Amniotic epithelial cell (primary cell): ENCODE results near the gene DGKE.

ENCODE experiments used
- DNase-seq: peaks from one replicate; pipeline ENCODE4 v3.0.0-alpha.2; 2010; ENCODE audit warnings: low read depth

The DGKE gene

DNA sequence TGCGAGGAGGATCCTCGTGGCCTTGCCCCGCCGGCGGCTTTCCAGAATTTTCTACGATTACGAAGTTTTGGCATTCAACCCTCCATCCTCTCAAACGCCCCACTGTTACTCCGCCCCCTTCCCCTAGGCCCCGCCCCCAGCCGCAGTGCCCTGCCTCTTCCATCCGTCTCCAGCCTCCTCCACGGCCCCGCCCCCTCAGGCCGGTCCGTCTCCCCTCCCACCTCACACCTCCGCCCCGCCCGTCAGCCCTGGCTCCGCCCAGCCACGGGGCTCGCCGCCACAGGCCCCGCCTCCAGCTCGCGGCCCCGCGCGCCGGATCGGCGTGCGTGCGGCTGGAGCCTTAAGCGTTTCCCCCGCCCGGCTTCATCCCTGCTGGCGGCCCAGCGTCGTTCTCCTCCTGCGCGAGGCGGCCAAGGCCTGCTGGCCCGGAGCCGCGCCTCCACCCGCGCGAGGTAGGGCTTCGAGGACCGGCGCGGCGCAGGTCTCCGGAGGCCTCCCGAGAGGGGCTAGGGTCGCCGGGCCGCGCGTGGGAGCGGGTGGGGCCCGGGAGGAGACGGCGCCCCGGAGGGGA is at the start of gene DGKE, which contains the start of gene C17orf67:
Gene DGKE (plus strand): TSS at position 343 of the 571 bp plus-strand sequence. CDS start 645 bp downstream, outside the sequence.
Gene C17orf67 (minus strand): TSS at position 112 of the 571 bp plus-strand sequence. CDS start 18,110 bp downstream, outside the sequence.
- peak; percentile 89 for DNase-seq

DNA sequence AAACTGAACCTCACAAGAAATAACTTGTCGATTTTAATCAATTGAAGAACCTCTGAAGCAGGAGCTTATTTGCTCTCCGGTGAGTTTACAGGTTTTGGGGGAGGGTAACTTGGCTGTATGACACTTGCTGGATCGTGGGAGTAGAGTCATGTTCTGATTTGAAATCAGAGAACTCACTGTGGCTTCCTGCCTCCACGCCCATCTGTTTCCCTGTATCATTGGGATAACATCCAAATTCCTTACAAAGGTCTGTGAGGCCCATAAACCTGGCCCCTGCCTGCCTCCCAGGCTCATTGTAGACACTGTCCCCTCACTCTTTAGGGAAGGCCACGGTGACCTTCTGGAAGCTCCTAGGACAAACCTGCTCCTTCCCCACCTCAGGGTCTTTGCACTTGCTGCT is 48.5 kb upstream of the DGKE start:
- peak; percentile 13 for DNase-seq

DNA sequence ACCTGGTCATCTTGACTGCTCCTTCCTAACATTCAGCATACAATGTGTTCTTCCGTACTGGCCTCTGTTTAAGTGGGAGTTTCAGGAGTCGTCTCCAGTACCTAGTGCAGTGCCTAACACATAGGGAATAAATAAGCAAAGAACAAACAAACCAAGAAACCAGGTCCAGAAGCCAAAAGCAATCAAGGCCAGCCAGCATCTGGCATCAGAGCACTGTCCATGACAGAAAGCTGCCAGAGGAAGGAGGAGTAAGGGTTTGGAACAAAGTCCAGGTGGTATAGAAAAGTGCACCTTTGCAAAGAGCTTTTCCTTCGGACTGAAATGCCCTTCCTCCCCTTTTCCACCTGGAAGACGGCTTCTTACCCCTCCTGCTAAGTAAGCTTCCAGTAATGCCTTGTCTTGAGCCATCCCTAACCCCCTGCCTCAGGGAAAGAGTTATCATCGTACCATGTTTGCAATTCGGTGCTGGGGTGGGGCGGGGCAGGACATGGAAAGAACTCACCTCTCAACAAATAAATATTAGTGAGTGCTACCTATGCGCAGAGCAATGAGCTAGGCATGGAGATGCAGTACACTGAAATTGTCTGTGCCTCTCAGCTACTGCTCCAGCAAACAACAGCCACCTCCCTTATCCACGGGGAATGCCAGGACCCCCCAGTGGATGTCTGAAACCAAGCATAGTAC is 47.8 kb upstream of the DGKE start:
- DNase-seq = no peak

DNA sequence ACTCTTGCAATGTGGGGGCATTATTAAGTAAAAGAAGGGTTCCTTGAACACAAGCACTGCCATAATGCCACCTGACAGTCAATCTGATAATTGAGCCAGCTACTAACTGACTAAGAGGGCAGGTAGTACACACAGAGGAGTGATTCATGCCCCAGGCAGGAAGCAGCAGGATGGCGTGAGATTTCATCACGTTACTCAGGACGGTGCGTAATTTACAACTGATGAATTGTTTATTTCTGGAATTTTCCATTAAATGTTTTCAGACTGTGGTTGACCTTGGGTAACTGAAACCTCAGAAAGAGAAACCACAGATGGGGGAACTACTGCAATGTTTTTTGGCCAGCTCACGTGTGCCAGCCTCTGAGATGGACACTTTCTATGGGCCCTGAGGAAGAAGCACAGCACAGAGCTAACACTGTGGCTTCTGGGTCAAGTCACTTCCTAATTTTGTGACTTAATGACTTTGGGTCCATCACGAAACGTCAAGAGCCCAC is 46.9 kb upstream of the DGKE start:
- peak; percentile 98 for DNase-seq

DNA sequence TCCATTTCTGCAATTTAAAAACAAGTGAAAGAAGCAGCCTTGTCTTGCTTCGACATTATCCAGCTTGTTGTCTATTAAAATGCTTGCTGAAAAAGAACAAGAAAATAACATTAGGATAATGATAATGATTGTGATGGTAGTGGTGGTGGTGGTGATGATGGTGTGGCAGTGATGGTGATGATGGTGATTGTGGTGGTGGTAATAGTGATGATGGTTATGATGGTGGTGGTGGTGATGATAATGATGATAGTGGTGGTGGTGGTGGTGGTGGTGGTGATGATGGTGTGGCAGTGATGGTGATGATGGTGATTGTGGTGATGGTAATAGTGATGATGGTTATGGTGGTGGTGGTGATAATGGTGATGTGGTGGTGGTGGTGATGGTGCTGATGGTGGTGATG is 41.7 kb upstream of the DGKE start:
- DNase-seq = no peak

DNA sequence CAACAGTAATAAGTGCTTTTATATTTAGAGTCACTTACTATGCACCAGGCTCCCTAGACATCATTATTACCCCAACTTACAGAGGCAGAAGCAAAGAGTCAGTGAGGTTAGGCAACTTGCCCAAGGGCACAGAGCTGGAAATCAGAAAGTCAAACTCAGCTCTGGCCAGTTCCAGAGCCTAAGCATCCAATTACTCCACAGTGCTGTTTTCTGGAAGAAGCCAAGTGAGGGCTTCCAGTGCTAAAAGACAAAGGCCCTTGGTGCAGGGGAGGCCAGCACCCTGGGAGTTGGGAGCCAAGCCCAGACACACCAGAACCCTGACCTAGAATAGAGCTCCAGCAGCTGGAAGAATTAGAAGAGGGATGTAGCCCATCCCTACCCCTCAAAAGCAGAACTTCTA is 40.4 kb upstream of the DGKE start:
- DNase-seq = no peak

DNA sequence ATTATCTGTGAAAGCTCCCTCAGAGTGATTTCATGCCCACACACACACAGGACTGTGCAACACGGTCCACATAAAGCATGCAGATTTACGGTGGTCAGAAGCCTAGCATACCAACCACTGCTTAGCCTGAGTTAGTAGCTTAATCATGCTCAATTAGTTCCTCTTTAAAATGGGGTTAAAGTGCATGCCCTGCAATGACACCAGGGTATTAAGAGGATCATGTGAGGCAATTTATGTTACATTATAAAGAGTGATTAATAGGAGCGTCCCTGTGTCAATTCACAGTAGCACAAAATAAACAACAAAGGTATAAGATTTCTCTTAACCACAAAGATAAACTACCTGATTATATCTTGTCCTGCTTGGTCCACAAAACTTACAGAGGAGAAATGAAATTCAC is 40.0 kb upstream of the DGKE start:
- peak; percentile 30 for DNase-seq

DNA sequence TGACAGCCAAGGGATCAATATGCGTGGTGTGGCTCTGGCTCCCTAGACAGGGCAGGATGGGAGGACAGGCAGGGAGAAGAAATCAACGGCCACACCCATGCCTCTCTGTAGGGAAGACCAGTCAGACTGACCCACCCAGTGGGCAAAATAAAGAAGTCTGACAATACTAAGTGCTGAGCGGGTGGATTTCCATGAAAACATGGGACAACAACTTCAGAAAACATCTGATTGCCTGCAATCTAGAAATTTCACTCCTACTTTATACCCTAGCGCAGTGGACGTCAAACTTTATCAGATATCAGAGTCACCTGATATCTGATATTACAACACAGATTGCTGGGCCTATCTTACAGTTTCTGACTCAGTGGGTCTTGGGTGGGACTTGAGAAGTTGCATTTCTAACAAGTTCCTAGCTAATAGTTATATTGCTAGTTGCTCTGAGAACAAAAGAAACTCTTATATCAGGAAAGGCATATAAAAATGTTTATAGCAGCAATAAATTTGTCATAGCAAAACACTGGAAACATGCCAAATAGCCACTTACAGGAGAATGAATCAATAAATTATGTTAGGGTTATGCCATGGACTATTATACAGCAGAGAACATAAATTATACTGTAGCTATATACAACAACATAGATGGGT is 38.6 kb upstream of the DGKE start:
- no peak for DNase-seq

DNA sequence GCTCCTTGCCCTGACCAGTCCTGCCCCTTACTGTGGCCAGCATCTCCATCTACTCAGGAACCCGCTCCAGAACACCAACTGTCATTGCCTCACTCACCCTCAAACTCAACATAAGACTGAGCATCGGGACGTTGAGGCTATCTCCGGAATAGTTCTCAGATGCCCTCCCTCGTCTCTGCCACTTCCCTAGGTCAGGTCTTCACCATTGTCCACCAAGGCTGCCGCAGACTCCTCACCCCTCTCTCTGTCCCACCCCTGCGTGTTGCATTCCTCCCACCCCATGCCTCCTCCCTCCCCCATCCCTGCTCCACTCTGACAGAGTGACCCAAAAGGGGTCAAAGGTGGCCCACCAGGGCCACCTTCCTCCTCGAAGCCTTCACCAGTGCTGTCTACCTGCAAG is 37.4 kb upstream of the DGKE start:
- DNase-seq = no peak

DNA sequence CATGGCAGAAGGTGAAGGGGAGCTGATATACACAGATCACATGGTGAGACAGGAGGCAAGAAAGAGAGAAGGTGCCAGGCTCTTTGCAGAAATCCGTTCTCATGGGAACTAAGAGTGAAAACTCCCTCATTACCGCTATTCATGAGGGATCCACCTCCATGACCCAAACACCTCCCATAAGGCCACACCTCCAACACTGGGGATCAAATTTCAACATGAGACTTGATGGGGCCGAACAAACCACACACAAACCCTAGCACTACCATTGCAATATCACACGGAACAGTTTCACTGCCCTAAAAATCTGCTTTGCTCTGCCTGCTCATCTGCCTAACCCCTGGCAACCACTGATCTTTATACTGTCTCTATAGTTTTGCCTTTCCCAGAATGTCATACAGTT is 35.0 kb upstream of the DGKE start:
- peak; percentile 51 for DNase-seq

DNA sequence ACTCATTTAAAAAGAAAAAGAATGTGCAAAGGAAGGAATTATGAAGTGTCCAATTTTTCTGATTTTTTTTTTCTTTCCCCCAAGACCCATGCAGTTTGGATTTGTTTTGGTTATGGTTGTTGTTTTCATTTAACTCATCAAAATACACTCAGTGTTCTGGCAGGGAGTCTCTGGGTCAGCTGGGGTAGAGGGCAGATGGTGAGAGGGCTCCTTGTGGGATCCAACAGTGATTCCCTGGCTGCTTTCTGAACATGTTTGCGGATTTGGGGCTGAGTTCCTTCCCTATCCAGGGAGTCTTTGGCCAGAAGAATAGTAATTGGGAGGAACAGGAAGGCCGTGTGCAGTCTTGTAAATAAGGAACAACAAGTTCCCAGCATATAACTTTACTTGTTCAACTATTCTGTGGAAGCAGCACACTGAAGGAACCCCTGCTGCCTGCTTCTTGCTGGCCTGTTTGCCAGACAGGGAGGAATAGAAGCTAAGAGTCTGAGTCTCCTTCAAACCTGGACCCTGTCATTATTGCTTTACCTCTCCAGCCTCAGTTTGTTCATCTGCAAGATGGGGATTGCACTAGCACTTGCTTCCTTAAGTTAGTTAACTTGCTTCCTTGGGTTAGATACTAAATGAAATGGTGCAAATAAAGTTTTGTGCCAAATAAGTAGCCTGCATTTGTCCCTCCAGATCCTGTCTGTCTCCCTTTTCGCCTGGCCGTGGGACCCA is 32.3 kb upstream of the DGKE start:
- DNase-seq = no peak

DNA sequence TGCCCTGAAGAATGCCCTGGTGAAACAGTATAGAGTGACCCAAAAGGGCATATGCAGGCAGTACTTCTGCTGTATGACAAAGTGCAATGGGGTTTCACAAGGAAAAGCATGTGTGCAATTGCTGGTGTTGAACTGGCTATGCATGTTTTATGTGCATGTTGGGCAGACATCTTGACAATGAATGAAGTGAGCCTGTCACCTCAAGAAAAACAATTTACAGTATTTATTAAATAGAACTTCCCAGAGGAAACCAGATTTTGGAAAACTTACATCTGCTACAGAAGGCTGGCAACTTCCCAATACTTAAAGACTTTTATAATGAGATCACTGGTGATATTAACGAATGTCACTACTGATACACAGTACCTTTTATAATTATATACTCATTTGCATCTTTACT is 30.9 kb upstream of the DGKE start:
- DNase-seq = no peak

DNA sequence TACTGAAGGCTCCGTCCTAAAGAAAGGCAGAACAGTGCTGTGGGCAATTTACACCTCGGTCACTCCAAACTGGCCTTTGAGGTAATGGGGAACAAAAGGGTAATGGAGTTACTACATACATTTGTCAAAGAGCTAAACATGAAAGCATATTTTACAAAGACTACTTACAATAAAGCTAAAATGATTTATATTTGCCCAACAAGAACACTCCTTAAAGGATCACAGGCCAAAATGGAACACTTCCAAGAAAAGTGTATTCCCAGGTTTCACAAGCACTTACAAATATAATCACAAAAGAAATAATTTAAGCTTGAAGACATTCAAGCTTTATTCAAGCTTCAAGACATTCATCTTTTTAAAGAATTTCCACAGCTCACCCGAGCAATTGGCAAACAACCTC is 29.5 kb upstream of the DGKE start:
- DNase-seq = peak; percentile 20

DNA sequence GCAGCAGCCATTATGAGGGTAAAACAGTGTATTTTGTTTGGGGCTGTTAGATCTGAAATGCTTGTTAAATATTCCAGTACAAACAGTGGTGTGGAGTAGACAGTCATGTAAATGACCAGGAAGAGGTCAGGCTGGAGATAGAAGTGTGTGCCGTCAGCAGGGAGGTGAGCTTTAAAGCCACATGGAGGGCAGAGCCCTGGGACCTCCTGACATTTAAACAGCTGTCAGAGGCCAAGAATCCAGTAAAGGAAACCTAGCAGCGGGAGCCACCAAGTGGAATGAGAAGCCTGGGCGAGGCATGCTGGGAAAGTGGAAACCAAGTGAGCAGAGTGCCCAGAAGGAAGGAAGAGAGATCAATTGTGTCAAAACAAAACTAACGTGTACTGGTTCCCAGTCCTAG is 27.0 kb upstream of the DGKE start:
- DNase-seq = no peak

DNA sequence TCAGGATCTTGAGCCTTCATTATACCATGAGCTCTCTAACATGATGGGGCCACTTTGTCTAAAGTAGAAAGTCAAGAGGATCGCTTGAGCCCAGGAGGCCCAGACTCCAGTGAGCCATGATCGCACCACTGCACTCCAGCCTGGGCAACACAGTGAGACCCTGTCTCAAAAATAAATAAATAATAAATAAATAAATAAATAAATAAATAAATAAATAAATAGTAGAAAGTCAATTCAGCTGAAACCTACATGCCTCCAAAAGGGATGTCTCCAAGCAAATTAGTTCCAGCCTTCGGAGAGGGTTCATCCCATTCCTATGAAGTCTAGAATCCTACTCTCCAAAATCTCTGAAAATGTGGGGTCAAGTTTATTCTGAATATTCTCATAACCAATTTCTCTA is 26.2 kb upstream of the DGKE start:
- no peak for DNase-seq

DNA sequence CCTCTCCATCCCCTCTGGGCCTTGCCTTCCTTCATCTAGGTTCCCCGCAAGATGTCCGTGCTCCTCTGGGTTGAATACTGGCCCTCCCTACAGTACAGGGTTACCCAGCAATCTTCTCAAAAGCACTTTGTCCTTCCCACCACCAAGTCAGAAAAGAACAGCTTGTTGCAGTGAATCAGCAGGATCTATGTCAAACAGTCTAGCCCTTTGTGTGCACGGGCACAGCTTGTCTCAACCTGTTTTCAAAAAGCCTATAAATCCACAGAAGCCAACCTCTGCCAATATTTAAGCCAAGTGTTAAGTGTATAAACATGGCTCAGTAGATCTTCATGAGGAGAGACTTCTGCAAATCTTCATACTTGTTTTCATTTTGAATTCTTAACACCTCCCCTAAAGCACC is 25.4 kb upstream of the DGKE start:
- DNase-seq = no peak

DNA sequence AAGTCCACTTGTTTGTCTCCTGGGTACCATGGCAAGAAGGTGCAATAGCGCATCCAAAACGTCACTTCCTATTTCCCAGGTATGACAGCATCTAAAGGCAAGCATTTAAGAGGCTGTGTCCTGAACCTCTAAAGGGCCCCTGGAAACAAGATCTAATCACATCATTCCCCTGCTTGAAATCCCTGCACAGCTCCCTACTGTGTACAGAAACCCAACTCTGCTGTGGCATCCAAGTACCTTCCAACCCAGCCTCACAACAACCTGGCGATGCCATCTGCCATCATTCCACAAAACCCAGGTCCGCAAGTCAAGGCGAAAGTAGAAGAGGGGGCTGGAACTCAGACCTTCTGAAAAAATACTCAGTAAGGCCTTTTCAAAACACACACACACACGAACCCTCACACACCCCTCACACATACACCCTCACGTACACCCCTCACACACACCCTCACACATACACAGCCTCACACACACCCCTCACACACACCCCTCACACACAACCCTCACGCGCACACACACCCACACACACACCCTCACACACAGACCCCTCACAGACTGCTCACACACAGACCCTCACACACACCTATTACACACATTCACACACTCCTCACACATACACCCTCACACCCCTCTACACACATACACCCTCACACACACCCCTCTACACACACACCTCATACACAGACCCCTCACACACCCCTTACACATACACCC is 24.7 kb upstream of the DGKE start:
- no peak for DNase-seq

DNA sequence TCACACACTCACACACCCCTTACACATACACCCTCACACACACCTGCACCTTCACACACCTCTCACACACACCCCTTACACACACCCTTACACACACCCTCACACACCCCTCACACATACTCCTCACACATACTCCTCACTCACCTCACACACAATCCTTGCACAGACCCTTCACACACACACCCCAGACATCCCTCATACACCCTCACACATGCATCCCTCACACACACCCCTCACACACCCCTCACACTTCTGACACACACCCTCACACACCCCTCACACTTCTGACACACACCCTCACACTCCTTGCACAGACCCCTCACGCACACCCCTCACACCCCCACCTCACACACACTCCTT is 24.2 kb upstream of the DGKE start:
- DNase-seq = no peak

DNA sequence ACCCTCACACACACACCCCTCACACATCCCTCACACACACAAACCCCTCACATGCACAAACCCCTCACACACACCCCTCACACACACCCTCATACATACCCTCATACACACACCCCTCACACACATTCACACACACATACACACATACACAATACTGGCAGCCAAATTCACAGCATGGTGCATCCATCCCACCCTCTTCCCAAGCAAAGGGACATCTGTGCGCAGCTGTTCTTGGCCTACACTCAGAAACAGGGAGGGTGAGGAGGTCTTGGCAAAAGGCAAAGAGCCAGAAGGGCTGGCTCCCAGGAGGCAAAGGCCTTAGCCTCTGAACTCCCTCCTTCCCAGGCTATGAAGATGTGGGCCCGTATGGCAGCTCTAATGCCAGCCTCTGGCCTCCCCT is 23.6 kb upstream of the DGKE start:
- no peak for DNase-seq

DNA sequence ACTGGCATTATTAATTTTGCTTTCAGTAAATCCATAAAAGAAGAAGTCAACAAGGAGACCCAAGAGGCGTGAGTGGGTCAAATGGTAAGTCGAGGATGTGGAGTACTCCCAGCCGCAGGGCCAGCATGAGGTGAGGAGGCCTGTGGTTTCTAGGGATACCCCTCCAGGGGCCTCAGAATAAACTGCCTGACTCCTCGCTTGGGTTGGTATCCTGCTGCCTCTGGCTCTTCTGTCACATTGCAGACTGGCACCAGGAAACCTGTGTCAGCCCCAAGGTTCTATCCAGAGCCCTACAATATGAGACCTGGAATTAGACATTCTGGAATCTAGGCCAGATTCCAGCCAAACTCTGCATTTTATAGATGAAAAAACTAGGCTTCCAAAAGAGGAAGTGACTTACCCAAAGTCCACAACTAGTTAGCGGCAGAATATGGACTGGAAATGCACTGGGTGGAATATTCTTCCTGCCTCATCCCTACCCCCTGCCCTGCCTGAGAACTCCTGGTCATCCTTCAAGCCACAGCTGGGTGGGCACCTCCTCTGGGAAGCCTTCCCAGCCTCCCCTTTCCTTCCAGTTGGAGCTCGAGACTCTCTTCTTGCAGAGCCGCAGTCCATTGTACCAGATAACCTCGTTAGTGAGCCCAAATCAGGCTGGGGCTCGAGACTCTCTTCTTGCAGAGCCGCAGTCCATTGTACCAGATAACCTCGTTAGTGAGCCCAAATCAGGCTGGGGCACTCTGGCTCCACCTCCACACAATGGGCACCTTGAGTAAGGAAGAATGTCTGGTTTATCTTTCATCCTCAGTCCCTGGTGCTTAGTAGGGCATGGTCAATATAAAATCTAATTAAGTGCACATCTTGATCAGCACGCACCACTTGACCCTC is 22.8 kb upstream of the DGKE start:
- no peak for DNase-seq

DNA sequence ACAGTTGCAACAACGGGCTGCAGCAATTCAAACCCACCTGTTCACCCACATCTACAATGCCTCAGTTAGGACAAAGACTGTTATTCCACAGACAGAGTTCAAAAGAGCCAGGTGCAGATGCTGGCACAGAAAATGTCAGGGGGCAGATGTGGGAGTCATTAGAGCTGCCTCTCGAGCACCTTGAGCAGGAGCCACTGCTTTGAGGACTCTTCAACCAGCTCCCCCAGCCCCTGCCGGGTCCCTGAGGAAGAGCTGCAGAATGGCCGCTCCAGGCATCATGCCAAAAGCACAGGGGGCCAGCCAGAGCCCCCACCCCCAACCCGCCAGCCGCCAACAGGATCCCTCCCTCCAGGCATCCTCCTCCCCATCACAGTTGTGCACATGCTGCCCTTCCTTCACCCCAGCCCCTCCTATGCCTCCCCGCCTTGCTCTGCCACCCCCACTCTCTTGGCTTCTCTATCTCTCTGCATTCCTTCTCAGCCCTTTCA is 21.0 kb upstream of the DGKE start:
- DNase-seq = no peak
